HUES64 (cell line): ENCODE results near the gene RABL6.

Experiments
- H3K27ac ChIP-seq: 2 replicates; pipeline ENCODE4 v1.7.0; 2013; ENCODE audit warnings: low read depth, low read length, inconsistent platforms
- H3K27me3 ChIP-seq: 2 replicates; pipeline ENCODE4 v1.6.1; 2013; ENCODE audit warnings: mild to moderate bottlenecking, low read length; ENCODE audit not compliant: insufficient read depth
- H3K36me3 ChIP-seq: 2 replicates; pipeline ENCODE4 v1.6.1; 2013; ENCODE audit warnings: mild to moderate bottlenecking, low read length; ENCODE audit not compliant: insufficient read depth
- H3K4me1 ChIP-seq: 2 replicates; pipeline ENCODE4 v1.6.1; 2013; ENCODE audit warnings: mild to moderate bottlenecking, low read length, moderate library complexity; ENCODE audit not compliant: insufficient read depth
- H3K4me3 ChIP-seq: 2 replicates; pipeline ENCODE4 v1.5.1; 2013; ENCODE audit warnings: mild to moderate bottlenecking, low read length, moderate library complexity
- H3K9ac ChIP-seq: 2 replicates; pipeline ENCODE4 v1.6.1; 2013; ENCODE audit warnings: mild to moderate bottlenecking, low read depth, low read length
- H3K9me3 ChIP-seq: 2 replicates; pipeline ENCODE4 v1.6.1; 2013; ENCODE audit warnings: low read depth, low read length; ENCODE audit not compliant: insufficient read depth
- WGBS: fragments of 150-250, 120-280 bp; methylation state at CpG from one replicate; pipeline ENCODE4 v1.1.7; 2013; ENCODE audit warnings: missing lambda C conversion rate; 5-methylcytosine and 5-hydroxymethylcytosine counted together

The RABL6 gene

GRCh38 chr9:136806631-136807201, 1.0 kb upstream of the RABL6 start:
- peaks cover 16% of the 10 kb centered on the region for H3K4me1 ChIP-seq
- no peak overlapping the region; the same call in 1 of the 2 replicates for H3K27ac ChIP-seq
- H3K9ac ChIP-seq: peak overlapping the region; percentile 97
- H3K36me3 ChIP-seq: peaks cover 20% of the 10 kb centered on the region
- WGBS: 83% methylated on average over 25 of the region's 25 CpGs
- peaks cover 4% of the 10 kb centered on the region for H3K27me3 ChIP-seq
- no peaks in the 10 kb centered on the region for H3K9me3 ChIP-seq
- H3K4me3 ChIP-seq: peak overlapping the region; percentile 98

GRCh38 chr9:136808075-136808805, 492 bp downstream of the RABL6 start:
- WGBS: under 1% methylated on average over 93 of the region's 93 CpGs
- Histone ChIP-seq H3K27ac (peak overlapping the region; percentile 83), H3K36me3 (peaks cover 30% of the 10 kb centered on the region), H3K27me3 (no peaks in the 10 kb centered on the region), H3K9ac (peak overlapping the region; percentile 97), H3K9me3 (no peaks in the 10 kb centered on the region), H3K4me1 (peaks cover 16% of the 10 kb centered on the region), H3K4me3 (peak overlapping the region; percentile 98)

- H3K9me3 ChIP-seq: no peaks in the 10 kb centered on the region
- peak overlapping the region; percentile 98 for H3K4me3 ChIP-seq
- H3K27me3 ChIP-seq: no peaks in the 10 kb centered on the region
- peak overlapping the region; percentile 97 for H3K9ac ChIP-seq
- peak overlapping the region; percentile 55 for H3K27ac ChIP-seq
- 9% methylated on average over 13 of the region's 14 CpGs for WGBS
- peaks cover 33% of the 10 kb centered on the region for H3K36me3 ChIP-seq
- peaks cover 16% of the 10 kb centered on the region for H3K4me1 ChIP-seq
Observed at GRCh38 chr9:136808806-136809158, 1.0 kb downstream of the RABL6 start.

- WGBS: 96% methylated on average over 13 of the region's 13 CpGs
- no peaks in the 10 kb centered on the region for H3K9me3 ChIP-seq
- no peak overlapping the region for H3K4me3 ChIP-seq
- peaks cover 53% of the 10 kb centered on the region for H3K36me3 ChIP-seq
- H3K4me1 ChIP-seq: peaks cover 5% of the 10 kb centered on the region; the same call in 1 of the 2 replicates
- H3K9ac ChIP-seq: no peak overlapping the region
- H3K27me3 ChIP-seq: no peaks in the 10 kb centered on the region
- H3K27ac ChIP-seq: no peak overlapping the region
Observed at GRCh38 chr9:136814725-136815421, 7.1 kb downstream of the RABL6 start.

GRCh38 chr9:136815422-136815782, 7.7 kb downstream of the RABL6 start:
- H3K9ac ChIP-seq: no peak overlapping the region
- no peaks in the 10 kb centered on the region for H3K27me3 ChIP-seq
- no peak overlapping the region for H3K27ac ChIP-seq
- no peak overlapping the region for H3K4me3 ChIP-seq
- 0% methylated on average over 1 of the region's 1 CpG for WGBS
- H3K36me3 ChIP-seq: peaks cover 48% of the 10 kb centered on the region
- H3K4me1 ChIP-seq: no peaks in the 10 kb centered on the region
- no peaks in the 10 kb centered on the region for H3K9me3 ChIP-seq

GRCh38 chr9:136820971-136821825, 13.4 kb downstream of the RABL6 start:
- Histone ChIP-seq H3K4me3 (peak overlapping the region; percentile 51), H3K9ac (peak overlapping the region; percentile 67), H3K27me3 (no peaks in the 10 kb centered on the region), H3K4me1 (no peaks in the 10 kb centered on the region), H3K36me3 (peaks cover 36% of the 10 kb centered on the region), H3K9me3 (no peaks in the 10 kb centered on the region), H3K27ac (no peak overlapping the region; the same call in 1 of the 2 replicates)
- WGBS: 8% methylated on average over 83 of the region's 83 CpGs

GRCh38 chr9:136821826-136822544, 14.2 kb downstream of the RABL6 start:
- Histone ChIP-seq H3K4me1 (no peaks in the 10 kb centered on the region), H3K9me3 (no peaks in the 10 kb centered on the region), H3K9ac (peak overlapping the region; percentile 67), H3K27ac (peak overlapping the region; percentile 25; the same call in 1 of the 2 replicates), H3K27me3 (no peaks in the 10 kb centered on the region), H3K36me3 (peaks cover 40% of the 10 kb centered on the region), H3K4me3 (peak overlapping the region; percentile 51)
- 58% methylated on average over 42 of the region's 42 CpGs for WGBS

- Histone ChIP-seq H3K9me3 (no peaks in the 10 kb centered on the region), H3K27ac (no peak overlapping the region), H3K36me3 (peaks cover 42% of the 10 kb centered on the region), H3K4me1 (no peaks in the 10 kb centered on the region), H3K4me3 (no peak overlapping the region), H3K9ac (no peak overlapping the region), H3K27me3 (no peaks in the 10 kb centered on the region)
- WGBS: 90% methylated on average over 30 of the region's 30 CpGs
Observed at GRCh38 chr9:136823136-136824046, 15.6 kb downstream of the RABL6 start.

- peaks cover 55% of the 10 kb centered on the region for H3K36me3 ChIP-seq
Observed at GRCh38 chr9:136824496-136825225, 16.9 kb downstream of the RABL6 start.

More at GRCh38 chr9:136824496-136825225, 16.9 kb downstream of the RABL6 start:
- H3K27me3 ChIP-seq: no peaks in the 10 kb centered on the region
- no peaks in the 10 kb centered on the region for H3K4me1 ChIP-seq
- H3K9me3 ChIP-seq: no peaks in the 10 kb centered on the region
- H3K9ac ChIP-seq: no peak overlapping the region
- 95% methylated on average over 21 of the region's 21 CpGs for WGBS
- H3K27ac ChIP-seq: no peak overlapping the region
- H3K4me3 ChIP-seq: no peak overlapping the region
